Measurements from ENCODE around the gene GPR15. TPM values are rescaled to one million over a fixed set of nuclear protein-coding genes. Genes with fewer than 3 reads are reported as not detected.

The GPR15 gene
- total and polyA plus RNA-seq, 4 donors = 0.12 to 1.2 (median 0.35) TPM

- TF ChIP-seq CTCF (IDR thresholded peaks at IDR 0.05; ENCODE audit: control extremely low read depth, extremely low read depth) = no peak
- Histone ChIP-seq H3K36me3 (ENCODE audit: control insufficient read depth in 4 of 4, insufficient read depth in 4 of 4, low read length in 4 of 4) (no peaks in the 10 kb centered on the region), H3K4me3 (no peak overlapping the region), H3K4me1 (ENCODE audit: control insufficient read depth in 5 of 5, insufficient read depth in 5 of 5, low read length in 5 of 5) (no peaks in the 10 kb centered on the region), H3K27me3 (ENCODE audit: control insufficient read depth in 3 of 3, insufficient read depth in 3 of 3, low read length in 2 of 3) (no peaks in the 10 kb centered on the region), H3K9ac (ENCODE audit: insufficient read depth in 1 of 2, low read length in 2 of 2) (no peak overlapping the region), H3K27ac (ENCODE audit: low read depth in 1 of 2, low read length in 1 of 2) (no peak overlapping the region), H3K9me3 (ENCODE audit: control insufficient read depth in 4 of 4, insufficient read depth in 3 of 4, low read length in 3 of 4) (peaks cover 0 to 2% (median 0%) of the 10 kb centered on the region in 4 donors)
- 97 to 98% methylated on average over 5 of the region's 5 CpGs for WGBS, 2 donors
- DNase-seq (no peak), ATAC-seq (ENCODE audit: insufficient read depth, low FRiP score) (no peak)
These were observed 29.8 kb upstream of the GPR15 start for GRCh38 chr3:98501863-98502576.

GRCh38 chr3:98504539-98504938 is 27.2 kb upstream of the GPR15 start:
- 79 to 94% methylated on average over 4 of the region's 4 CpGs for WGBS, 2 donors
- no peak overlapping the region for H3K4me3 ChIP-seq
- H3K4me1 ChIP-seq (ENCODE audit: control insufficient read depth in 5 of 5, insufficient read depth in 5 of 5, low read length in 5 of 5) = no peaks in the 10 kb centered on the region
- no peak overlapping the region for H3K27ac ChIP-seq (ENCODE audit: low read depth in 1 of 2, low read length in 1 of 2)
- H3K9me3 ChIP-seq (ENCODE audit: control insufficient read depth in 4 of 4, insufficient read depth in 3 of 4, low read length in 3 of 4) = peaks cover 0 to 2% (median 0%) of the 10 kb centered on the region in 4 donors
- ATAC-seq (ENCODE audit: insufficient read depth, low FRiP score) = no peak
- H3K36me3 ChIP-seq (ENCODE audit: control insufficient read depth in 4 of 4, insufficient read depth in 4 of 4, low read length in 4 of 4) = peaks cover 0 to 4% (median 2%) of the 10 kb centered on the region in 4 donors
- H3K9ac ChIP-seq (ENCODE audit: insufficient read depth in 1 of 2, low read length in 2 of 2) = no peak overlapping the region
- no peak for TF ChIP-seq CTCF (IDR thresholded peaks at IDR 0.05; ENCODE audit: control extremely low read depth, extremely low read depth)
- no peaks in the 10 kb centered on the region for H3K27me3 ChIP-seq (ENCODE audit: control insufficient read depth in 3 of 3, insufficient read depth in 3 of 3, low read length in 2 of 3)
- no peak for DNase-seq

GRCh38 chr3:98508582-98508981 is 23.2 kb upstream of the GPR15 start:
- Histone ChIP-seq H3K27me3 (ENCODE audit: control insufficient read depth in 3 of 3, insufficient read depth in 3 of 3, low read length in 2 of 3) (no peaks in the 10 kb centered on the region), H3K9ac (ENCODE audit: insufficient read depth in 1 of 2, low read length in 2 of 2) (no peak overlapping the region), H3K4me3 (no peak overlapping the region), H3K36me3 (ENCODE audit: control insufficient read depth in 4 of 4, insufficient read depth in 4 of 4, low read length in 4 of 4) (peaks cover 0 to 8% (median 6%) of the 10 kb centered on the region in 4 donors), H3K27ac (ENCODE audit: low read depth in 1 of 2, low read length in 1 of 2) (no peak overlapping the region), H3K4me1 (ENCODE audit: control insufficient read depth in 5 of 5, insufficient read depth in 5 of 5, low read length in 5 of 5) (no peaks in the 10 kb centered on the region), H3K9me3 (ENCODE audit: control insufficient read depth in 4 of 4, insufficient read depth in 3 of 4, low read length in 3 of 4) (no peaks in the 10 kb centered on the region)
- no peak for TF ChIP-seq CTCF (IDR thresholded peaks at IDR 0.05; ENCODE audit: control extremely low read depth, extremely low read depth)
- DNase-seq = no peak
- 98 to 99% methylated on average over 2 of the region's 2 CpGs for WGBS, 2 donors
- no peak for ATAC-seq (ENCODE audit: insufficient read depth, low FRiP score)
